GM21717 (cell line): Measurements from ENCODE around the gene PRSS56.

Source experiments
- ATAC-seq: cut with Tn5 transposase; IDR thresholded peaks from one replicate; pipeline ENCODE4 v1.9.1; 2021; ENCODE audit warnings: mild to moderate bottlenecking, moderate library complexity; ENCODE audit not compliant: unreplicated experiment

Gene PRSS56

GRCh38 chr2:232486558-232487384 is 33.4 kb upstream of the PRSS56 start:
- ATAC-seq, result no peak

GRCh38 chr2:232487385-232488096 is 32.6 kb upstream of the PRSS56 start, which contains the start of gene ECEL1:
Gene ECEL1 (minus strand): TSS chr2:232487834. CDS start chr2:232486653, 1,181 bp downstream.
- no peak for ATAC-seq

GRCh38 chr2:232488097-232488711 is 32.0 kb upstream of the PRSS56 start:
- no peak for ATAC-seq

GRCh38 chr2:232488721-232489300 is 31.4 kb upstream of the PRSS56 start:
- ATAC-seq, result no peak

GRCh38 chr2:232489516-232490220 is 30.5 kb upstream of the PRSS56 start:
- no peak for ATAC-seq

- no peak for ATAC-seq
Observed at GRCh38 chr2:232490221-232491138, 29.7 kb upstream of the PRSS56 start.

GRCh38 chr2:232491139-232491780 is 28.9 kb upstream of the PRSS56 start:
- ATAC-seq, result no peak

- ATAC-seq, result no peak
Observed at GRCh38 chr2:232492236-232492848, 27.8 kb upstream of the PRSS56 start.

- no peak for ATAC-seq
Observed at GRCh38 chr2:232492963-232493700, 27.1 kb upstream of the PRSS56 start.

GRCh38 chr2:232493701-232494474 is 26.3 kb upstream of the PRSS56 start:
- ATAC-seq, result no peak

GRCh38 chr2:232494542-232494941 is 25.6 kb upstream of the PRSS56 start:
- no peak for ATAC-seq

GRCh38 chr2:232495292-232495691 is 24.9 kb upstream of the PRSS56 start:
- ATAC-seq, result no peak

- ATAC-seq, result no peak
Observed at GRCh38 chr2:232496501-232497270, 23.5 kb upstream of the PRSS56 start.

GRCh38 chr2:232497348-232497747 is 22.8 kb upstream of the PRSS56 start:
- no peak for ATAC-seq

GRCh38 chr2:232498452-232498851 is 21.7 kb upstream of the PRSS56 start:
- ATAC-seq, result no peak

- no peak for ATAC-seq
Observed at GRCh38 chr2:232501331-232501771, 18.8 kb upstream of the PRSS56 start.
